GM13976 (cell line): ENCODE data around the gene ADPRS.
A peak's percentile ranks its signal among the peaks of the same experiment; 100 is the strongest.

Experiments
- DNase-seq: peaks from one replicate; pipeline ENCODE4 v3.0.0; 2012; ENCODE audit warnings: low spot score
- in situ Hi-C: fragments of 300-500 bp; cut with MboI; formaldehyde crosslinking; loops from one replicate; pipeline ENCODE4 v1.12.0; 2022; ENCODE audit warnings: low sequenced_read_pairs, mixed read lengths, inconsistent platforms; ENCODE audit not compliant: unreplicated experiment
- TF ChIP-seq, protein P1 (sequence below): IDR thresholded peaks from 2 replicates; pipeline ENCODE4 v1.5.1; 2012; ENCODE audit warnings: borderline replicate concordance, mild to moderate bottlenecking; ENCODE audit not compliant: insufficient read depth; ENCODE audit errors: extremely low read depth, missing control alignments, control extremely low read depth

ADPRS gene

DNA sequence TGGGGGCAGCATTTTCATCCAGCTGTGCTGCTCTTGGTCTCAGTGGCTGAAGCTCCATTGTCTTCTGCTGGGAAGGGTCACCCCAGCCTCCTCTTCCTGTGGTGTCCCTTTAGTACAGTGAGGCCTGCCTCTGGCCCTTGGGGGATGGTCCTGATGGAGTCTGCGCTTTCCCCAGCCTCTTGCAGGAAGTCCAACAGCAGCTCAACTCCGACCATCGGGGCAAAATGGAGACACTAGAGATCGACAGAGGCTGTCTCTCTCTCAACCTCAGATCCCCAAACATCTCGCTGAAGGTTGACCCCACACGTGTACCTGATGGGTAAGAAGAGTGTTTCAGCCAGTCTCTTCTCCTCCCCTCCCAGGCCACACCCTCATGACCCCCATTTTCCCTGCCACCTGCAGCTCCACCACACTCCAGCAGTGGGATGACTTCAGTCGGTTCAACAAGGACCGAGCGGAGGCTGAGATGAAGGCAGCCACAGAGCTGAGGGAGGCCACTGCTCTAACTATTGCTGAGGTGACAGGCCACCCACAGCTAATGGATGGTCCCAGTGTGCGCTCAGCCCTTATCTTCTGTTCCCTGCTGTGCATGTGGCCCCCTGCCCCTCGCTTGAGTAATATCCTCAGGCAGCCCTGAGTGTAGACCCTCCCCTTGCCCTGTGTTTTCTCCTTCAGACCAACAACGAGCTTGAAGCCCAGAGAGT is 2.0 kb upstream of the ADPRS start:
- DNase-seq: no peak
- in situ Hi-C loops: no loop called here
- TF ChIP-seq, protein P1, sequence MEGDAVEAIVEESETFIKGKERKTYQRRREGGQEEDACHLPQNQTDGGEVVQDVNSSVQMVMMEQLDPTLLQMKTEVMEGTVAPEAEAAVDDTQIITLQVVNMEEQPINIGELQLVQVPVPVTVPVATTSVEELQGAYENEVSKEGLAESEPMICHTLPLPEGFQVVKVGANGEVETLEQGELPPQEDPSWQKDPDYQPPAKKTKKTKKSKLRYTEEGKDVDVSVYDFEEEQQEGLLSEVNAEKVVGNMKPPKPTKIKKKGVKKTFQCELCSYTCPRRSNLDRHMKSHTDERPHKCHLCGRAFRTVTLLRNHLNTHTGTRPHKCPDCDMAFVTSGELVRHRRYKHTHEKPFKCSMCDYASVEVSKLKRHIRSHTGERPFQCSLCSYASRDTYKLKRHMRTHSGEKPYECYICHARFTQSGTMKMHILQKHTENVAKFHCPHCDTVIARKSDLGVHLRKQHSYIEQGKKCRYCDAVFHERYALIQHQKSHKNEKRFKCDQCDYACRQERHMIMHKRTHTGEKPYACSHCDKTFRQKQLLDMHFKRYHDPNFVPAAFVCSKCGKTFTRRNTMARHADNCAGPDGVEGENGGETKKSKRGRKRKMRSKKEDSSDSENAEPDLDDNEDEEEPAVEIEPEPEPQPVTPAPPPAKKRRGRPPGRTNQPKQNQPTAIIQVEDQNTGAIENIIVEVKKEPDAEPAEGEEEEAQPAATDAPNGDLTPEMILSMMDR: no peak

DNA sequence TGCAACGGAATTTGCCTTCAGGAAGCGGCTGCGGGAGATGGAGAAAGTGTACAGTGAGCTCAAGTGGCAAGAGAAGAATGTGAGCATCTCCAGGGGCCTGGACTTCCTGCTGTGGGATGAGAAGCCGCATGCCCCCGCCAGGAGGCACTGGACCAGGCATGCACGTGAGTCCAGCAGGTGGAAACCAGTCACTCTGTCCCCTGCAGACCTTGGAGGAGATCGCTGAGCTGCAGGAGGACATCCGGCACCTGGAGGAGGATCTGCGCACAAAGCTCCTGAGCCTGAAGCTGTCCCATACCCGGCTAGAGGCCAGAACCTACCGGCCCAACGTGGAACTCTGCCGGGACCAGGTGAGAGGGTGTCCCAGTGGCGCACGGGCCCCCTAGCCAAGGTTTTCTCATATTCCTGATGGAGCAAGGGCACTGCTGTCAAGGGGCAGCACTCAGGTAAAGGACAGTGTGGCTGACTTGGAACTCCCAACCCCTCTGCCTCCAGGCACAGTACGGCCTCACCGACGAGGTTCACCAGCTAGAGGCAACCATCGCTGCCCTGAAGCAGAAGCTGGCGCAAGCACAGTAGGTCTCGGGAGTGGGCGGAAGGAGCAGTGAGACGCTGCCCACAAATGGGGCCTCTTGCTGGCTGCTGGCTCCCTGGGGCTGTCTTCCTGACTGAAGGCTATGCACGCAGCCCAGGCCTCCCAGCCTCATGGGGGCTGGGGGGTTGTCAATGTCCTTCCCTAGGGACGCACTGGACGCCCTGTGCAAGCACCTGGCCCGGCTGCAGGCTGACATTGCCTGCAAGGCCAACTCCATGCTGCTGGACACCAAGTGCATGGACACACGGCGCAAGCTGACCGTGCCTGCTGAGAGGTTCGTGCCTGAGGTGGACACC is 1.2 kb upstream of the ADPRS start:
- in situ Hi-C loops: no loop called here
- no peak for DNase-seq
- TF ChIP-seq, protein P1: no peak

DNA sequence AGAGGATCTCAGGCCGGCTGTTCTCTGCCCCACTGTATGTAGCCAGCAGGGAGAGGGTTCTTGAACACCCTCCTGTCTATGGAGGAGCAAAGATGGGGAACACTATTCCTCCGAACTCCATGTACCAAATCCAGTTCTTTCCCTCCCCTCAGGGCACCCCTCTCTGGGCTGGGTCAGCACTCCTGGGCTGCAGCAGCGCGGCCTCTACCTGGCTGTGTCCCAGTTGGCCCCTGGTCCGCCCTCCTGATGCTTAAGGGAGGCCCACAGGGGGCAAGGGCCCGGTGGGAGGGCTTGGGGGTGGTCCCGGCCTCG is 471 bp upstream of the ADPRS start:
- in situ Hi-C loops: no loop called here
- no peak for DNase-seq
- TF ChIP-seq, protein P1: no peak

DNA sequence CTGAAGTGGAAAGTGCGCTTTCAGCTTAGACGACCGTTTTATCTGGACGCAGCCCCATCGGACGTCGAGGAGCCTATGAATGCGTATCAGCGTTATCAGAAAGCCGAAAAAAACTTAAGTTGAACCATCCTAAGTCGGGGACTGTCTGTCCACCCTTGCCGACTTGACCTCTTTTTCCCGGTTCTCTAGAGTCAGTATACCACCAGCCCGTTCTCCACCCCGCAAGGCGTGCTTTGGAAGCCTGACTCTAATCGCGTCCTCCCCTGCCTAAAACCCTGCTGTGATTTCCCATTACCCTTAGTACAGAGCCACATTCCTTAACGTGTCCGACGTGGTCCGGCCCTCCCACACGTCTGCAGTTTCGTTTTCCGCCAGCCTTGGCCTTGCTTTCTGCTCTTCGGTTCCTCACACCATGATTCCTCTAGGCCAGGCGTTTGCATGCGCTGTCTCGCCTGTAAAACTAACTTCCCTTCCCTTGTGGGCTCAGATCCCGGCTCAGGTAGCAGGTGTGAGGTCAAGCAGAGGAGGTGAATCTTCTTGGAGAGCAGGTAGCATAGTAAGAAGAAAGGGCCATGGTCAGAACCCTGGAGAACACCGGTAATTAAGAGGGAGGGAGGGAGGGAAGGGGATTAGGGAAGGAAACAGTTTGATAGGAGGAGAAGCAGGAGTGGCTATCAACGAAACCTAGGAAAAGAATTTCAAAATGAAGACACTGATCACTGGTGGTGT is 865 bp downstream of the ADPRS start:
- TF ChIP-seq, protein P1: no peak
- in situ Hi-C loops: no loop called here
- peak; percentile 43 for DNase-seq

DNA sequence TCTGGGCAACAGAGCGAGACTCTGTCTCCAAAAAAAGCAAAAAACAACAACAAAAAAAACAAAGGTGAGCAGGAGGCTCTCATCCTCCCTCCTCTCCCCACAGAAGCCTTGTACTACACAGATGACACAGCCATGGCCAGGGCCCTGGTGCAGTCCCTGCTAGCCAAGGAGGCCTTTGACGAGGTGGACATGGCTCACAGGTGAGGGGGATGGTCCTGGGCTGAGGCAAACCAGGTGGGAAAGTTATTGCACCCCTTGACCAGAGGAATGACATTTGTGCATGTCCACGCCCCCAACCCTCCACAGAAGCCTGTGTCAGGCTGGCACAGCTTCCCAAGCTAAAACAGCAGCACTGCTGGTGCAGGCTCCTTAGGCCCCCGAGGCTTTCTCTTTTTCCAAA is 2.4 kb downstream of the ADPRS start:
- in situ Hi-C loops: no loop called here
- TF ChIP-seq, protein P1: no peak
- DNase-seq: no peak

DNA sequence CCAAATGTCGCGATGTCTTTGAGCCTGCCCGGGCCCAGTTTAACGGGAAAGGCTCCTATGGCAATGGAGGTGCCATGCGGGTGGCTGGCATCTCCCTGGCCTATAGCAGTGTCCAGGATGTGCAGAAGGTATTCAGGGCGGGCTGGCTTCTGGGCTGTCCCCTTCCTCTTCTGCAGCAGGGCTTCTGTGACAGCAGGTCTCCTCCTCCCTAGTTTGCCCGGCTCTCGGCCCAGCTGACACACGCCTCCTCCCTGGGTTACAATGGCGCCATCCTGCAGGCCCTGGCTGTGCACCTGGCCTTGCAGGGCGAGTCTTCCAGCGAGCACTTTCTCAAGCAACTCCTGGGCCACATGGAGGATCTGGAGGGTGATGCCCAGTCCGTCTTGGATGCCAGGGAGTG is 3.0 kb downstream of the ADPRS start:
- in situ Hi-C loops: no loop called here
- TF ChIP-seq, protein P1: no peak
- peak; percentile 7 for DNase-seq
